PC-9 (cell line): Measurements from ENCODE around the gene UBE2A. TPM values are rescaled to one million over a fixed set of nuclear protein-coding genes. Genes with fewer than 3 reads are reported as not detected.

Experiments
- BruUV-seq: library from RNA; stranded (reverse); fragments of 400-500 nt; replicated peaks from 2 replicates; lab custom pipeline; 2021; lab: Mats Ljungman, UMichigan
- CTCF ChIA-PET: fragments of 300-600 bp; sonication (Branson Sonifier 250); formaldehyde crosslinking; loops from one replicate; lab custom pipeline; 2022; ENCODE audit warnings: antibody characterized with exemption; lab: Charles Lee
- POLR2A ChIA-PET: fragments of 300-600 bp; sonication (Branson Sonifier 250); formaldehyde crosslinking; loops from one replicate; lab custom pipeline; 2022; ENCODE audit warnings: antibody characterized with exemption; ENCODE audit not compliant: unreplicated experiment; lab: Charles Lee
- DNase-seq, 2 experiments: peaks; one replicate each; pipeline versions ENCODE4 v3.0.0 to v3.0.0-alpha.2; 2015 to 2022; ENCODE audit warnings: mixed read lengths in 1 of 2
- H2AFZ ChIP-seq: fragments of 200-600 bp; sonication (generic); 2 replicates; pipeline ENCODE4 v1.8.1; 2017; ENCODE audit warnings: antibody characterized with exemption
- H3F3A ChIP-seq: fragments of 200-600 bp; sonication (generic); 2 replicates; pipeline ENCODE4 v1.8.1; 2017; ENCODE audit warnings: antibody characterized with exemption, mild to moderate bottlenecking, low read depth; ENCODE audit not compliant: insufficient read depth
- H3K27ac ChIP-seq: fragments of 200-600 bp; sonication (generic); 2 replicates; pipeline ENCODE4 v1.6.1; 2016; ENCODE audit warnings: mixed run types
- H3K27me3 ChIP-seq: fragments of 200-600 bp; sonication (generic); 2 replicates; pipeline ENCODE4 v1.6.1; 2016; ENCODE audit warnings: low read depth, mixed run types; ENCODE audit not compliant: insufficient read depth
- H3K36me3 ChIP-seq: fragments of 200-600 bp; sonication (generic); 2 replicates; pipeline ENCODE4 v1.6.1; 2016; ENCODE audit warnings: low read depth, mixed run types
- H3K4me1 ChIP-seq: fragments of 200-600 bp; sonication (generic); replicated peaks from 2 replicates; pipeline ENCODE4 v1.6.1; 2016; ENCODE audit warnings: mixed run types; ENCODE audit not compliant: insufficient read depth
- H3K4me2 ChIP-seq: fragments of 200-600 bp; sonication (generic); 2 replicates; pipeline ENCODE4 v1.6.1; 2017; ENCODE audit warnings: mixed run types
- H3K4me3 ChIP-seq: fragments of 200-600 bp; sonication (generic); 2 replicates; pipeline ENCODE4 v1.6.1; 2016; ENCODE audit warnings: mixed run types
- H3K79me2 ChIP-seq: fragments of 200-600 bp; sonication (generic); 2 replicates; pipeline ENCODE4 v1.6.1; 2017; ENCODE audit warnings: low read depth, mixed run types
- H3K9me2 ChIP-seq: fragments of 200-600 bp; sonication (generic); 2 replicates; pipeline ENCODE4 v1.8.1; 2017; ENCODE audit warnings: mild to moderate bottlenecking; ENCODE audit not compliant: insufficient read depth
- H3K9me3 ChIP-seq: fragments of 200-600 bp; sonication (generic); 2 replicates; pipeline ENCODE4 v1.8.1; 2016; ENCODE audit warnings: low read depth; ENCODE audit not compliant: insufficient read depth
- H4K20me1 ChIP-seq: fragments of 200-600 bp; sonication (generic); 2 replicates; pipeline ENCODE4 v1.8.1; 2017; ENCODE audit not compliant: insufficient read depth
- EZH2 ChIP-seq: fragments of 200-600 bp; sonication (generic); IDR thresholded peaks from 2 replicates; pipeline ENCODE4 v1.8.0; 2017; ENCODE audit warnings: antibody characterized with exemption, low read depth
- intact Hi-C: fragments of 100-400 bp; cut with micrococcal nuclease; formaldehyde crosslinking; loops from one replicate; pipeline ENCODE4 v1.10.0; 2022; ENCODE audit not compliant: unreplicated experiment
- total RNA-seq: library from RNA; stranded (reverse); gene quantifications from 2 replicates; pipeline ENCODE4 v1.2.3, GENCODE V29; 2021
- TF ChIP-seq, protein P1 (sequence below): fragments of 200-600 bp; sonication (generic); conservative IDR thresholded peaks from 2 replicates; pipeline ENCODE4 v1.6.1; 2017; ENCODE audit warnings: mixed run types, antibody characterized with exemption, mild to moderate bottlenecking, moderate library complexity

The UBE2A gene
- total RNA-seq, 1 experiment from 2014 or later, result 119 TPM

DNA sequence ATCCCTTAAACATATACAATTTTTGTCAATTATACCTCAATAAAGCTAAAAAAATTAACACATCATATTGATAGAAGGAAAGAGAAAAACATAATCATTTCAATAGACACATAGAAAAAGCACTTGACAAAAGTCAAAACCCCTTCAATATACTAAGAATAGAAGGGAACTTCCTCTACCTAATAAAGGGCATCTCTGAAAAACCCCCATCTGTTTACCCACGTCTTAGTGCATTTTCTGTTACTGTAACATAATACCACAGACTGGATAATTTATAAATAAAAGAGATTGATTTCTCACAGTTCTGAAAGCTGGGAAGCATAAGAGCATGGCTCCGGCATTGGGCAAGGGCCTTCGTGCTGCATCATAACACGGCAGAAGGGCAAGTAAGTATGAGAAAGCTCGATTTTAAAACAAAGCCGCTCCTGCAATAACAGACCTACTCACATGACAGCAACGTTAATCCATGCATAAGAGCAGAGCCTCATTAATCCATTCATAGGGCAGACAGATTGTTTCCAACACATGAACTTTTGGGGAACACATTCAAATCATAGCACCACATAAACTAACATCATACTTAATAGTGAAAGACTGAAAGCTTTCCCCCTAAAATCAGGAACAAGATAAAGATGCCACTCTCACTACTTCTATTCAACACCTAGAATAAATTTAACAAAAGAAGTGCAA is 24.9 kb upstream of the UBE2A start:
- Histone ChIP-seq H4K20me1 (peaks cover 5% of the 10 kb centered on the region; the same call in 1 of the 2 replicates), H3K4me3 (no peak overlapping the region), H3K27ac (no peak overlapping the region), H3K4me1 (peaks cover 22% of the 10 kb centered on the region), H3F3A (peaks cover 16% of the 10 kb centered on the region), H3K79me2 (peaks cover 63% of the 10 kb centered on the region), H3K36me3 (peaks cover 9% of the 10 kb centered on the region; the same call in 1 of the 2 replicates), H3K9me3 (peaks cover 10% of the 10 kb centered on the region; the same call in 1 of the 2 replicates), H2AFZ (no peak overlapping the region), H3K9me2 (no peaks in the 10 kb centered on the region), H3K27me3 (no peaks in the 10 kb centered on the region), H3K4me2 (no peak overlapping the region)
- DNase-seq, result no peak
- no peak for TF ChIP-seq EZH2
- TF ChIP-seq, protein P1, sequence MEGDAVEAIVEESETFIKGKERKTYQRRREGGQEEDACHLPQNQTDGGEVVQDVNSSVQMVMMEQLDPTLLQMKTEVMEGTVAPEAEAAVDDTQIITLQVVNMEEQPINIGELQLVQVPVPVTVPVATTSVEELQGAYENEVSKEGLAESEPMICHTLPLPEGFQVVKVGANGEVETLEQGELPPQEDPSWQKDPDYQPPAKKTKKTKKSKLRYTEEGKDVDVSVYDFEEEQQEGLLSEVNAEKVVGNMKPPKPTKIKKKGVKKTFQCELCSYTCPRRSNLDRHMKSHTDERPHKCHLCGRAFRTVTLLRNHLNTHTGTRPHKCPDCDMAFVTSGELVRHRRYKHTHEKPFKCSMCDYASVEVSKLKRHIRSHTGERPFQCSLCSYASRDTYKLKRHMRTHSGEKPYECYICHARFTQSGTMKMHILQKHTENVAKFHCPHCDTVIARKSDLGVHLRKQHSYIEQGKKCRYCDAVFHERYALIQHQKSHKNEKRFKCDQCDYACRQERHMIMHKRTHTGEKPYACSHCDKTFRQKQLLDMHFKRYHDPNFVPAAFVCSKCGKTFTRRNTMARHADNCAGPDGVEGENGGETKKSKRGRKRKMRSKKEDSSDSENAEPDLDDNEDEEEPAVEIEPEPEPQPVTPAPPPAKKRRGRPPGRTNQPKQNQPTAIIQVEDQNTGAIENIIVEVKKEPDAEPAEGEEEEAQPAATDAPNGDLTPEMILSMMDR, result no peak
- intact Hi-C loops, result no loop called here
- ChIA-PET CTCF (no interaction called here), POLR2A (no interaction called here)
- no TSS peak for BruUV-seq

DNA sequence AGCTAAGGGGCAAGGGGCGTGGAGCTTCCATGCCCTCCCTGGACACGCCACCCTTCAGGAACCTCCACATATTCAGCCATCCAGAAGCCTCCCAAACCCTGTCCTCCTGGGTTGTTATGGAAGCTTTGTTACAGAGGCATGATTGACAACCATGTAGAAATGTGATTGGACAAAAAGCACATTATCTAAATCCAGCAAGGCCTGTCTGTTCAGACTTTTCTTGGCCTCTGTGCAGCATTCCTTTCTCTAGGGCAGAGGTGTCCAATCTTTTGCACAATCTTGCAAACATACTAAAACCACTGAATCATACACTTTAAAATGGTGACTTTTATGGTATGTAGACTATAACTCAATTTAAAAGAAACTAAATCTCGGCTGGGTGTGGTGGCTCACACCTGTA is 21.9 kb upstream of the UBE2A start:
- peak; percentile 52 to 90 for DNase-seq
- peak overlapping the region; percentile 46 for H3K4me2 ChIP-seq
- H3K27ac ChIP-seq, result peak overlapping the region; percentile 83
- no peaks in the 10 kb centered on the region for H3K9me2 ChIP-seq
- no peak overlapping the region for H3K4me3 ChIP-seq
- H3F3A ChIP-seq, result peaks cover 16% of the 10 kb centered on the region
- peaks cover under 1% of the 10 kb centered on the region; the same call in 1 of the 2 replicates for H4K20me1 ChIP-seq
- peaks cover 55% of the 10 kb centered on the region for H3K79me2 ChIP-seq
- ChIA-PET CTCF (interaction anchor here (0.7 kb wide), 1 partner anchor 1205 kb away, joined by 5 read pairs; no protein-coding TSS in a partner anchor), POLR2A (interaction anchor here (0.6 kb wide), 1 partner anchor 13 kb away, joined by 6 read pairs; no protein-coding TSS in a partner anchor)
- no TSS peak for BruUV-seq
- peaks cover 14% of the 10 kb centered on the region; the same call in 1 of the 2 replicates for H3K36me3 ChIP-seq
- H3K9me3 ChIP-seq, result peaks cover 10% of the 10 kb centered on the region; the same call in 1 of the 2 replicates
- H3K4me1 ChIP-seq, result peaks cover 22% of the 10 kb centered on the region
- no peak for TF ChIP-seq EZH2
- TF ChIP-seq, protein P1, result no peak
- H3K27me3 ChIP-seq, result no peaks in the 10 kb centered on the region
- intact Hi-C loops, result no loop called here
- no peak overlapping the region for H2AFZ ChIP-seq

DNA sequence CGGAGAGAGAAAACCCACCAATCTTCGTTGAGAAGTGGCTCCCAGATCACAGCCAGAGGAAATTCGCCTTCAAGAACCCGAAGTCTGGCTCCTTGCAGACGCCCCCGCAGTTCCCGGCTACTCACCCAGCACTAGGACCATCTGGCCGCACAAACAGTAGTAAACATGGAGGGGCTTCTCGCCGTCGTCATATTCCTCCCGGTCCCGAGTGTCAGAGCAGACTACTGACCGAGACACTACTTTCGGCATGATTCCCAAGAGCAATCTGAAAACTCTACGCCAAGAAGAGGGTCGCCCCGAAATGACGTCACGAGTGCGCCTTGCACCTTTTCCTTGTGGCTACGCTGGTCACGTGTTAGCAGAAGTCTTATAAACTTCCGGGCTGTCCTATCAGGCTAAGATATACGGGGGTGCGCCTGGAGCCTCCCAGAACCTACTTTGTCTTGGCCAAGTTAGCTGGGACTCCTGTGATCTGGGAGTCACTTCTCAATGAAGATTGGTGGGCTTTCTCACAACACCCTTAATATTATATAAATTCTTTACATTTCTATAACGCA is 9.2 kb upstream of the UBE2A start, which contains the start of gene STEEP1:
TSS of gene STEEP1 (minus strand) at position 303 of the 557 bp plus-strand sequence. CDS start at position 249, 54 bp downstream.
- H3K4me1 ChIP-seq, result peaks cover 13% of the 10 kb centered on the region
- CTCF ChIA-PET, result no interaction called here
- peak within 1 kb of the TSS; percentile 94 for H3K4me2 ChIP-seq
- peak; percentile 84 to 92 for DNase-seq
- no TSS peak for BruUV-seq
- no peaks in the 10 kb centered on the region for H4K20me1 ChIP-seq
- no peaks in the 10 kb centered on the region for H3K9me3 ChIP-seq
- peak within 1 kb of the TSS; percentile 87 for H2AFZ ChIP-seq
- H3K36me3 ChIP-seq, result 0 out of 2 replicates have a peak, but pooled peaks cover under 1% of the 10 kb centered on the region
- POLR2A ChIA-PET, result interaction anchor here (0.6 to 1.0 kb wide), 3 partner anchors 9 to 40 kb away, joined by 5 to 8 read pairs (median 6); no protein-coding TSS in a partner anchor
- intact Hi-C loops, result loop anchor here (1.0 kb wide), 1 partner anchor 9 kb away; the partner anchor contains the start of gene UBE2A
- no peaks in the 10 kb centered on the region for H3F3A ChIP-seq
- H3K27ac ChIP-seq, result peak within 1 kb of the TSS; percentile 44; the same call in 1 of the 2 replicates
- H3K27me3 ChIP-seq, result no peaks in the 10 kb centered on the region
- peak within 1 kb of the TSS; percentile 89 for H3K4me3 ChIP-seq
- H3K9me2 ChIP-seq, result no peaks in the 10 kb centered on the region
- peaks cover 35% of the 10 kb centered on the region for H3K79me2 ChIP-seq
- no peak for TF ChIP-seq EZH2
- TF ChIP-seq, protein P1, result no peak
